GM19438 (cell line): ENCODE measurements around the gene CSN2.
"Not testable (repeated sequence)": the region's sequence is repeated elsewhere in the genome, so short reads cannot be mapped to it uniquely, and the experiment has no call there.

ENCODE experiments used
- ATAC-seq: cut with Tn5 transposase; IDR thresholded peaks from one replicate; pipeline ENCODE4 v1.9.1; 2021; ENCODE audit warnings: low read depth; ENCODE audit not compliant: unreplicated experiment

CSN2 gene

GRCh38 chr4:69965628-69966027 is at the start of gene CSN2:
TSS of gene CSN2 (minus strand) at chr4:69965728. CDS start at chr4:69960995, 4,733 bp downstream.
- no peak for ATAC-seq

- no peak for ATAC-seq
Observed at GRCh38 chr4:70008771-70009170, 43.2 kb upstream of the CSN2 start.

- no peak for ATAC-seq
Observed at GRCh38 chr4:70002507-70002906, 37.0 kb upstream of the CSN2 start.

- ATAC-seq = no peak
Observed at GRCh38 chr4:70000711-70001110, 35.2 kb upstream of the CSN2 start.

GRCh38 chr4:69999420-69999819 is 33.9 kb upstream of the CSN2 start:
- ATAC-seq = no peak

- no peak for ATAC-seq
Observed at GRCh38 chr4:69995526-69996016, 30.0 kb upstream of the CSN2 start, which contains the start of gene STATH. TSS of gene STATH (plus strand) at chr4:69995966. CDS start at chr4:69998438, 2,472 bp downstream.

GRCh38 chr4:69994782-69995181 is 29.3 kb upstream of the CSN2 start:
- ATAC-seq = no peak

GRCh38 chr4:69991016-69991415 is 25.5 kb upstream of the CSN2 start:
- no peak for ATAC-seq

- no peak for ATAC-seq
Observed at GRCh38 chr4:69986663-69987062, 21.1 kb upstream of the CSN2 start.

- peak; percentile 69 for ATAC-seq
Observed at GRCh38 chr4:69984030-69984443, 18.5 kb upstream of the CSN2 start.

- ATAC-seq = no peak
Observed at GRCh38 chr4:69977582-69977981, 12.1 kb upstream of the CSN2 start.

GRCh38 chr4:69974631-69975030 is 9.1 kb upstream of the CSN2 start:
- no peak for ATAC-seq

- ATAC-seq = no peak
Observed at GRCh38 chr4:69970071-69970470, 4.5 kb upstream of the CSN2 start.

- ATAC-seq = no peak
Observed at GRCh38 chr4:69957209-69957608, 8.3 kb downstream of the CSN2 start.

GRCh38 chr4:69951602-69952001 is 13.9 kb downstream of the CSN2 start:
- no peak for ATAC-seq

- ATAC-seq = no peak
Observed at GRCh38 chr4:69936566-69936965, 29.0 kb downstream of the CSN2 start.

- ATAC-seq = no peak
Observed at GRCh38 chr4:69934150-69934549, 31.4 kb downstream of the CSN2 start.

- no peak for ATAC-seq
Observed at GRCh38 chr4:69930768-69931167, 34.8 kb downstream of the CSN2 start, which contains the start of gene CSN1S1. TSS of gene CSN1S1 (plus strand) at chr4:69931068. CDS start at chr4:69932556, 1,488 bp downstream.

- not testable (repeated sequence) for ATAC-seq
Observed at GRCh38 chr4:69923782-69924410, 41.6 kb downstream of the CSN2 start.

- ATAC-seq = no peak
Observed at GRCh38 chr4:69920874-69921273, 44.7 kb downstream of the CSN2 start.

GRCh38 chr4:69910016-69910782 is 55.3 kb downstream of the CSN2 start:
- ATAC-seq = peak; percentile 85

GRCh38 chr4:69909195-69909594 is 56.3 kb downstream of the CSN2 start:
- no peak for ATAC-seq
